K562 (cell line): Measurements from ENCODE around the gene CHN1. TPM values are rescaled to one million over a fixed set of nuclear protein-coding genes. Genes with fewer than 3 reads are reported as not detected.

Source experiments
- ATAC-seq: fragments of 200-7000 bp; cut with Tn5 transposase; 3 replicates; pipeline ENCODE4 v1.9.1; 2020; ENCODE audit warnings: moderate library complexity
- BruUV-seq: library from RNA; stranded (reverse); fragments of 400-500 nt; replicated peaks from 2 replicates; lab custom pipeline; 2021; lab: Mats Ljungman, UMichigan
- CTCF ChIA-PET: fragments of 300-600 bp; formaldehyde crosslinking; extraction: SDS; loops from one replicate; lab custom pipeline; 2021; ENCODE audit warnings: low intra/inter-chr PET ratio; lab: Yijun Ruan, JAX
- POLR2A ChIA-PET: fragments of 300-600, 350-650 bp; sonication (Branson Sonifier 250); formaldehyde crosslinking; extraction: SDS; loops from one replicate; lab custom pipeline; 2021; ENCODE audit warnings: antibody characterized with exemption, inconsistent platforms; lab: Yijun Ruan, JAX
- DNase-seq, 4 experiments: peaks; one replicate each; pipeline versions ENCODE4 v3.0.0 to v3.0.0-alpha.2; 2011 to 2018; ENCODE audit warnings: low spot score in 3 of 4, mixed read lengths in 3 of 4; ENCODE audit errors: extremely low read depth in 1 of 4
- FAIRE-seq: peaks from 2 replicates; lab custom pipeline; 2011; peaks lifted over from hg19 to GRCh38; lab: Jason Lieb, UNC
- H2AFZ ChIP-seq: 2 replicates; pipeline ENCODE4 v1.6.0; 2011; ENCODE audit warnings: low read depth, low read length, control low read depth, inconsistent platforms
- H3K27ac ChIP-seq: fragments of 200-600 bp; 3 replicates; pipeline ENCODE4 v1.8.0; 2011; ENCODE audit warnings: low read depth, mild to moderate bottlenecking, control low read depth, inconsistent platforms, low read length, moderate library complexity, mixed read lengths; ENCODE audit errors: extremely low read depth
- H3K27me3 ChIP-seq, 2 experiments: fragments of 300-600 bp in 1 of 2; 2 replicates in 1 of 2; 3 replicates in 1 of 2; pipeline versions ENCODE4 v1.6.0 to v1.8.0; 2011; ENCODE audit warnings: inconsistent platforms in 2 of 2, low read length in 2 of 2, mild to moderate bottlenecking in 1 of 2, mixed read lengths in 1 of 2, moderate library complexity in 1 of 2; ENCODE audit not compliant: control insufficient read depth in 2 of 2, insufficient read depth in 2 of 2
- H3K36me3 ChIP-seq: fragments of 300-600 bp; 3 replicates; pipeline ENCODE4 v1.8.0; 2011; ENCODE audit warnings: mild to moderate bottlenecking, low read length, inconsistent platforms; ENCODE audit not compliant: control insufficient read depth, insufficient read depth
- H3K4me1 ChIP-seq, 2 experiments: fragments of 200-600 bp in 1 of 2; replicated peaks in 1 of 2; 2 replicates in 1 of 2; 3 replicates in 1 of 2; pipeline versions ENCODE4 v1.5.1 to v1.8.0; 2011; ENCODE audit warnings: inconsistent platforms in 2 of 2, low read length in 2 of 2, mild to moderate bottlenecking in 1 of 2, mixed read lengths in 1 of 2, moderate library complexity in 1 of 2; ENCODE audit not compliant: control insufficient read depth in 2 of 2, insufficient read depth in 2 of 2
- H3K4me2 ChIP-seq: 2 replicates; pipeline ENCODE4 v1.6.1; 2011; ENCODE audit warnings: low read length, control low read depth, inconsistent platforms, mixed read lengths; ENCODE audit not compliant: insufficient read depth
- H3K4me3 ChIP-seq: fragments of 200-600 bp; sonication (generic), shearing (Covaris generic); 2 replicates; pipeline ENCODE4 v1.5.1; 2016; ENCODE audit warnings: control low read depth, inconsistent platforms
- H3K79me2 ChIP-seq: fragments of 200-600 bp; 3 replicates; pipeline ENCODE4 v1.8.0; 2011; ENCODE audit warnings: low read length, inconsistent platforms; ENCODE audit not compliant: control insufficient read depth, insufficient read depth
- H3K9ac ChIP-seq, 2 experiments: 2 replicates each; pipeline versions ENCODE4 v1.6.0 to v1.6.1; 2011; ENCODE audit warnings: low read depth in 2 of 2, low read length in 2 of 2, control low read depth in 1 of 2, inconsistent platforms in 1 of 2, mild to moderate bottlenecking in 1 of 2, mixed read lengths in 1 of 2; ENCODE audit not compliant: insufficient read depth in 1 of 2
- H3K9me1 ChIP-seq: one replicate; pipeline ENCODE4 v1.6.0; 2011; ENCODE audit warnings: inconsistent platforms, mild to moderate bottlenecking, low read length, moderate library complexity; ENCODE audit not compliant: control insufficient read depth, insufficient read depth
- H3K9me3 ChIP-seq: replicated peaks from 2 replicates; pipeline ENCODE4 v1.5.1; 2011; ENCODE audit warnings: low read depth, low read length, inconsistent platforms; ENCODE audit not compliant: control insufficient read depth, insufficient read depth
- H4K20me1 ChIP-seq: replicated peaks from 2 replicates; pipeline ENCODE4 v1.6.1; 2011; ENCODE audit warnings: low read length, inconsistent platforms, mixed read lengths; ENCODE audit not compliant: control insufficient read depth, insufficient read depth
- ATF7 ChIP-seq: fragments of 450-650 bp; IDR thresholded peaks from 2 replicates; pipeline ENCODE4 v1.7.1; 2014; ENCODE audit warnings: mild to moderate bottlenecking, moderate library complexity
- BHLHE40 ChIP-seq: IDR thresholded peaks from 2 replicates; pipeline ENCODE4 v1.6.1; 2011; ENCODE audit warnings: low read length, improper control_type of control experiment
- ERF ChIP-seq: fragments of 450-650 bp; formaldehyde crosslinking; IDR thresholded peaks from 2 replicates; pipeline ENCODE4 v1.4.0; 2020; ENCODE audit warnings: mild to moderate bottlenecking, mixed read lengths
- FOSL1 ChIP-seq: fragments of 200-800 bp; sonication (Bioruptor generic); conservative IDR thresholded peaks from 2 replicates; pipeline ENCODE4 v1.6.1; 2016; ENCODE audit warnings: missing genetic modification characterization, missing compliant biosample characterization
- HLTF ChIP-seq: fragments of 450-650 bp; IDR thresholded peaks from 2 replicates; pipeline ENCODE4 v1.6.1; 2016
- MAFG ChIP-seq: fragments of 450-650 bp; conservative IDR thresholded peaks from 2 replicates; pipeline ENCODE4 v1.6.1; 2016; ENCODE audit warnings: missing genetic modification characterization, missing compliant biosample characterization
- NCOR1 ChIP-seq: fragments of 450-650 bp; IDR thresholded peaks from 2 replicates; pipeline ENCODE4 v1.6.1; 2016; ENCODE audit warnings: mild to moderate bottlenecking, moderate library complexity
- PTBP1 ChIP-seq: fragments of 200-400 bp; formaldehyde crosslinking; IDR thresholded peaks from 2 replicates; pipeline ENCODE4 v1.6.1; 2017; ENCODE audit warnings: low read depth, low read length
- ZBTB7A ChIP-seq: IDR thresholded peaks from 2 replicates; pipeline ENCODE4 v1.6.1; 2011; ENCODE audit warnings: low read depth, mild to moderate bottlenecking, low read length, moderate library complexity, borderline replicate concordance; ENCODE audit not compliant: control insufficient read depth
- ZNF280B ChIP-seq: fragments of 250-450 bp; sonication (Bioruptor Pico); IDR thresholded peaks from 2 replicates; pipeline ENCODE4 v1.5.1; 2021; ENCODE audit warnings: mild to moderate bottlenecking
- ZNF324 ChIP-seq: fragments of 250-450 bp; sonication (Bioruptor Pico); IDR thresholded peaks from 2 replicates; pipeline ENCODE4 v1.4.0; 2020; ENCODE audit warnings: mild to moderate bottlenecking
- ZNF780A ChIP-seq: fragments of 250-450 bp; sonication (Bioruptor Pico); IDR thresholded peaks from 2 replicates; pipeline ENCODE4 v1.5.0; 2021; ENCODE audit warnings: mild to moderate bottlenecking
- WGBS: fragments of 100-300 bp; shearing (Covaris generic); methylation state at CpG from one replicate; pipeline ENCODE4 v1.1.6; 2016; ENCODE audit warnings: low coverage, mixed read lengths; ENCODE audit not compliant: insufficient coverage; ENCODE audit errors: missing lambda C conversion rate; 5-methylcytosine and 5-hydroxymethylcytosine counted together
- in situ Hi-C: fragments of 300-500 bp; cut with MboI; formaldehyde crosslinking; loops from 4 replicates; pipeline ENCODE4 v1.15.0; 2018; ENCODE audit warnings: inconsistent platforms, mixed read lengths
- intact Hi-C: fragments of 100-400 bp; cut with micrococcal nuclease; formaldehyde crosslinking; loops from 2 replicates; pipeline ENCODE4 v1.14.2; 2022
- polyA plus RNA-seq, 8 experiments: library from polyadenylated mRNA; depleted of rRNA in 4 of 8; stranded (reverse) in 5 of 8; unstranded in 3 of 8; fragments of >200 nt; fragmentation: Nextera tagmentation in 2 of 8; fragmentation: Illumina TruSeq in 1 of 8; extraction: Ambion mirVana in 2 of 8; extraction: Trizol in 1 of 8; gene quantifications; 2 replicates each; pipeline versions ENCODE4 v1.2.1 to v1.2.3, GENCODE V29; 2011 to 2014; ENCODE audit warnings: inconsistent platforms in 1 of 8, missing spikeins in 1 of 8
- total RNA-seq, 7 experiments: library from RNA; depleted of rRNA in 6 of 7; stranded (reverse); fragments of >200 nt in 6 of 7; fragmentation: Illumina TruSeq in 2 of 7; extraction: Trizol in 2 of 7; gene quantifications; 2 replicates each; pipeline versions ENCODE4 v1.2.1 to v1.2.3, GENCODE V29; 2011 to 2021; ENCODE audit warnings: low replicate concordance in 1 of 7
- TF ChIP-seq, protein P1 (sequence below): fragments of 200-800 bp; sonication (Bioruptor generic); IDR thresholded peaks from 2 replicates; pipeline ENCODE4 v1.6.1; 2016; ENCODE audit warnings: missing genetic modification characterization, missing compliant biosample characterization

CHN1 gene
- total and polyA plus RNA-seq, 9 of the 15 experiments (the other 6 are each of a cell fraction or from before 2014, with no cell fraction given), result 0.17 to 2.0 (median 0.87) TPM

DNA sequence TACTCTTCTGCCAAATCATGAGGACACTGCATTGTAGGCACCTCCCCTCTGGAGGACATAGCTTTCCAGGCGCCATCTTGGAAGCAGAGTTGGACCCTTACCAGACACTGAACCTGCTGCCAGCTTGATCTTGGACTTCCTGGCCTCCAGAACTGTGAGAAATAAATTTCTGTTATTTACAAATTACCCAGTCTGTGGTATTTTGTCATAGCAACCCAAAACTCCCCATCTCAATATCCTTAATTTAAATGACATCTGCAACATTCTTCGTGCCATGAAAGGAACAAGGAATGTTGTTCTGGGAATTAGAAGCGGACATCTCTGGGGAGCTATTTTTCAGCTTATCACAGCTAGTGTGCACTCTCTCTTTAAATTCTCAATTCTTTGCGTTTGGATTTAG lies 183.6 kb downstream of the CHN1 start:
- no TSS peak for BruUV-seq
- CTCF ChIA-PET, result no interaction called here
- no peaks in the 10 kb centered on the region for H4K20me1 ChIP-seq

More for the DNA sequence above, 183.6 kb downstream of the CHN1 start:
- no peak overlapping the region for H3K9ac ChIP-seq
- ATAC-seq (no peak), FAIRE-seq (no peak), DNase-seq (no peak)
- in situ Hi-C loops (no loop called here), intact Hi-C loops (no loop called here)
- no peak overlapping the region for H2AFZ ChIP-seq
- no peaks in the 10 kb centered on the region for H3K79me2 ChIP-seq
- no peaks in the 10 kb centered on the region for H3K36me3 ChIP-seq
- no peaks in the 10 kb centered on the region for H3K9me3 ChIP-seq
- TF ChIP-seq ZBTB7A (no peak), ZNF780A (CRISPR knock-in tag) (no peak), ZNF280B (CRISPR knock-in tag) (no peak), ERF (no peak), MAFG (tag) (no peak), FOSL1 (tag) (no peak), ATF7 (no peak), PTBP1 (no peak), NCOR1 (no peak), BHLHE40 (no peak), ZNF324 (no peak), HLTF (no peak)
- TF ChIP-seq, protein P1, sequence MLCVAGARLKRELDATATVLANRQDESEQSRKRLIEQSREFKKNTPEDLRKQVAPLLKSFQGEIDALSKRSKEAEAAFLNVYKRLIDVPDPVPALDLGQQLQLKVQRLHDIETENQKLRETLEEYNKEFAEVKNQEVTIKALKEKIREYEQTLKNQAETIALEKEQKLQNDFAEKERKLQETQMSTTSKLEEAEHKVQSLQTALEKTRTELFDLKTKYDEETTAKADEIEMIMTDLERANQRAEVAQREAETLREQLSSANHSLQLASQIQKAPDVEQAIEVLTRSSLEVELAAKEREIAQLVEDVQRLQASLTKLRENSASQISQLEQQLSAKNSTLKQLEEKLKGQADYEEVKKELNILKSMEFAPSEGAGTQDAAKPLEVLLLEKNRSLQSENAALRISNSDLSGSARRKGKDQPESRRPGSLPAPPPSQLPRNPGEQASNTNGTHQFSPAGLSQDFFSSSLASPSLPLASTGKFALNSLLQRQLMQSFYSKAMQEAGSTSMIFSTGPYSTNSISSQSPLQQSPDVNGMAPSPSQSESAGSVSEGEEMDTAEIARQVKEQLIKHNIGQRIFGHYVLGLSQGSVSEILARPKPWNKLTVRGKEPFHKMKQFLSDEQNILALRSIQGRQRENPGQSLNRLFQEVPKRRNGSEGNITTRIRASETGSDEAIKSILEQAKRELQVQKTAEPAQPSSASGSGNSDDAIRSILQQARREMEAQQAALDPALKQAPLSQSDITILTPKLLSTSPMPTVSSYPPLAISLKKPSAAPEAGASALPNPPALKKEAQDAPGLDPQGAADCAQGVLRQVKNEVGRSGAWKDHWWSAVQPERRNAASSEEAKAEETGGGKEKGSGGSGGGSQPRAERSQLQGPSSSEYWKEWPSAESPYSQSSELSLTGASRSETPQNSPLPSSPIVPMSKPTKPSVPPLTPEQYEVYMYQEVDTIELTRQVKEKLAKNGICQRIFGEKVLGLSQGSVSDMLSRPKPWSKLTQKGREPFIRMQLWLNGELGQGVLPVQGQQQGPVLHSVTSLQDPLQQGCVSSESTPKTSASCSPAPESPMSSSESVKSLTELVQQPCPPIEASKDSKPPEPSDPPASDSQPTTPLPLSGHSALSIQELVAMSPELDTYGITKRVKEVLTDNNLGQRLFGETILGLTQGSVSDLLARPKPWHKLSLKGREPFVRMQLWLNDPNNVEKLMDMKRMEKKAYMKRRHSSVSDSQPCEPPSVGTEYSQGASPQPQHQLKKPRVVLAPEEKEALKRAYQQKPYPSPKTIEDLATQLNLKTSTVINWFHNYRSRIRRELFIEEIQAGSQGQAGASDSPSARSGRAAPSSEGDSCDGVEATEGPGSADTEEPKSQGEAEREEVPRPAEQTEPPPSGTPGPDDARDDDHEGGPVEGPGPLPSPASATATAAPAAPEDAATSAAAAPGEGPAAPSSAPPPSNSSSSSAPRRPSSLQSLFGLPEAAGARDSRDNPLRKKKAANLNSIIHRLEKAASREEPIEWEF (CRISPR knock-in tag), result no peak
- H3K27ac ChIP-seq, result no peak overlapping the region
- peaks cover 0 to 9% of the 10 kb centered on the region in 2 experiments; a peak in 2 of 5 replicates for H3K27me3 ChIP-seq
- WGBS, result 0% methylated on average over 4 of the region's 4 CpGs
- no peaks in the 10 kb centered on the region for H3K4me1 ChIP-seq
- H3K9me1 ChIP-seq, result no peaks in the 10 kb centered on the region
- H3K4me2 ChIP-seq, result no peak overlapping the region
- POLR2A ChIA-PET, result interaction anchor here (0.7 kb wide), 1 partner anchor 16 kb away, joined by 3 read pairs; no protein-coding TSS in a partner anchor
- no peak overlapping the region for H3K4me3 ChIP-seq
